OCI-LY3 (cell line): ENCODE data around the gene FRYL.

Source experiments
- H2AFZ ChIP-seq: fragments of 200-600, 300-600 bp; shearing (Covaris generic); 2 replicates; pipeline ENCODE4 v1.6.0; 2014; ENCODE audit warnings: antibody characterized with exemption, low read depth, low read length
- H3K27ac ChIP-seq: fragments of 200-600, 300-600 bp; sonication (generic); 2 replicates; pipeline ENCODE4 v1.5.1; 2014; ENCODE audit warnings: mild to moderate bottlenecking, low read length, moderate library complexity, mixed read lengths
- H3K27me3 ChIP-seq: fragments of 200-600, 300-600 bp; sonication (generic); 2 replicates; pipeline ENCODE4 v1.6.1; 2014; ENCODE audit warnings: low read depth, low read length, mixed read lengths
- H3K36me3 ChIP-seq: fragments of 200-600, 300-600 bp; sonication (generic); replicated peaks from 2 replicates; pipeline ENCODE3; 2014; ENCODE audit warnings: low read depth, low read length, mixed read lengths
- H3K4me1 ChIP-seq: fragments of 300-600, 200-600 bp; sonication (generic); 2 replicates; pipeline ENCODE4 v1.6.1; 2014; ENCODE audit warnings: low read length, mixed read lengths
- H3K4me2 ChIP-seq: fragments of 200-600, 300-600 bp; sonication (generic); 2 replicates; pipeline ENCODE4 v1.6.1; 2014; ENCODE audit warnings: low read length, mixed read lengths
- H3K4me3 ChIP-seq: fragments of 300-600, 200-600 bp; sonication (generic); 2 replicates; pipeline ENCODE4 v1.5.1; 2014; ENCODE audit warnings: antibody characterized with exemption, mild to moderate bottlenecking, low read length, moderate library complexity
- H3K79me2 ChIP-seq: fragments of 300-600, 200-600 bp; shearing (Covaris generic); 2 replicates; pipeline ENCODE4 v1.6.1; 2014; ENCODE audit warnings: mild to moderate bottlenecking, low read length, mixed read lengths
- H3K9ac ChIP-seq: fragments of 300-600, 200-600 bp; shearing (Covaris generic); 2 replicates; pipeline ENCODE4 v1.6.0; 2014; ENCODE audit warnings: mild to moderate bottlenecking, low read length, moderate library complexity
- H3K9me3 ChIP-seq: fragments of 200-600, 300-600 bp; shearing (Covaris generic); 2 replicates; pipeline ENCODE4 v1.6.1; 2014; ENCODE audit warnings: low read length, mixed read lengths; ENCODE audit not compliant: insufficient read depth
- H4K20me1 ChIP-seq: fragments of 200-600, 300-600 bp; sonication (generic); 2 replicates; pipeline ENCODE4 v1.6.1; 2016; ENCODE audit warnings: low read length, mixed read lengths; ENCODE audit not compliant: insufficient read depth
- EZH2phosphoT487 ChIP-seq: fragments of 200-600 bp; shearing (Covaris generic); IDR thresholded peaks from 2 replicates; pipeline ENCODE4 v1.6.1; 2018; ENCODE audit warnings: antibody characterized with exemption, mixed run types, low read depth
- TF ChIP-seq, protein P1 (sequence below): fragments of 200-600, 300-600 bp; sonication (generic); IDR thresholded peaks from 2 replicates; pipeline ENCODE4 v1.5.1; 2014; ENCODE audit warnings: antibody characterized with exemption, low read length, low read depth

The FRYL gene

DNA sequence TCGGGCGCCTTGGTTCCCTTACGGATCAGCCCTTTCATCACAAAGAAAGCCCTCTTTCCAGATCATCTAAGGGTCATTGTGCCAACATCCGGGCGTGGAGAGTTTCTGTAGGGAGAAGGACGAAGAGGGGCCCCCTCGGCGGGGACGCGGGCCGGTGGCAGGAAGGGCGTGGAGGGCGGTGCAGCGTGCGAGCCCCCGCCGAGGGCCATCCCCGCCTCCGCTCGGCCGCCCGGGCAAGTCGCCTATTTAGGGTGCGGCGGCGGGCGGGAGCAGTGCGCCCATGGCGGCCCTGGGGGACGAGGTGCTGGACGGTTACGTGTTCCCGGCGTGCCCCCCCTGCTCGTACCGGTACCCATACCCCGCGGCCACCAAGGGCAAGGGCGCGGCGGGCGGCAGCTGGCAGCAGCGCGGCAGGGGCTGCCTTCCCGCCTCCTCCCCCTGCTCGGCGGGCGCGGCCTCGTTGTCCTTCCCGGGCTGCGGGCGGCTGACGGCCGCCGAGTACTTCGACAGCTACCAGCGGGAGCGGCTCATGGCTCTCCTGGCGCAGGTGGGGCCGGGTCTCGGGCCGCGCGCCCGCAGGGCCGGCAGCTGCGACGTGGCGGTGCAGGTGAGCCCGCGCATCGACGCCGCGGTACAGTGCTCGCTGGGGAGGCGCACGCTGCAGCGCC, 289.9 kb downstream of the FRYL start, which contains the start of gene ZAR1:
ZAR1 (plus strand) TSS at position 241 of the 668 bp plus-strand sequence; CDS start at position 281, 40 bp downstream.
- TF ChIP-seq, protein P1, sequence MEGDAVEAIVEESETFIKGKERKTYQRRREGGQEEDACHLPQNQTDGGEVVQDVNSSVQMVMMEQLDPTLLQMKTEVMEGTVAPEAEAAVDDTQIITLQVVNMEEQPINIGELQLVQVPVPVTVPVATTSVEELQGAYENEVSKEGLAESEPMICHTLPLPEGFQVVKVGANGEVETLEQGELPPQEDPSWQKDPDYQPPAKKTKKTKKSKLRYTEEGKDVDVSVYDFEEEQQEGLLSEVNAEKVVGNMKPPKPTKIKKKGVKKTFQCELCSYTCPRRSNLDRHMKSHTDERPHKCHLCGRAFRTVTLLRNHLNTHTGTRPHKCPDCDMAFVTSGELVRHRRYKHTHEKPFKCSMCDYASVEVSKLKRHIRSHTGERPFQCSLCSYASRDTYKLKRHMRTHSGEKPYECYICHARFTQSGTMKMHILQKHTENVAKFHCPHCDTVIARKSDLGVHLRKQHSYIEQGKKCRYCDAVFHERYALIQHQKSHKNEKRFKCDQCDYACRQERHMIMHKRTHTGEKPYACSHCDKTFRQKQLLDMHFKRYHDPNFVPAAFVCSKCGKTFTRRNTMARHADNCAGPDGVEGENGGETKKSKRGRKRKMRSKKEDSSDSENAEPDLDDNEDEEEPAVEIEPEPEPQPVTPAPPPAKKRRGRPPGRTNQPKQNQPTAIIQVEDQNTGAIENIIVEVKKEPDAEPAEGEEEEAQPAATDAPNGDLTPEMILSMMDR = no peak
- TF ChIP-seq EZH2phosphoT487 = no peak
- no peaks in the 10 kb centered on the region for H3K27me3 ChIP-seq

DNA sequence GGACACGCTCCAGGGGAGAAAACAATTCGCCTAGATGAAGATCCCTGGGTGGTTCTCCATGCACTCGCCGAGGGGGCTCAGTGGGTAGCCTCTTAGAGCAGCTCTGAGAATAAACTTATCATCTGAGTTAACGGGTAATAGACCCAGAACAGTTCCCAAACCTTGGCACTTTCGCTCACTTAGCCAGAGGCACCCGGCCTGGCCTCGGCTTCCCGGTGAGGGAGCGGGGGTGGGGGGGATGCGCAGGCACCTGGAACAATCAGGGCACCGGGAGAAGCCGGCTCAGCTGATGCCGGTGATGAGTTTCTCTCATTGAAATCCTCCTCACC, 290.4 kb downstream of the FRYL start:
- no peaks in the 10 kb centered on the region for H3K36me3 ChIP-seq
- H2AFZ ChIP-seq = no peak overlapping the region
- H3K27ac ChIP-seq = no peak overlapping the region
- H3K9ac ChIP-seq = no peak overlapping the region
- TF ChIP-seq, protein P1 = no peak
- no peak for TF ChIP-seq EZH2phosphoT487
- no peaks in the 10 kb centered on the region for H3K4me1 ChIP-seq
- H3K4me2 ChIP-seq = no peak overlapping the region
- no peaks in the 10 kb centered on the region for H3K9me3 ChIP-seq
- H4K20me1 ChIP-seq = no peaks in the 10 kb centered on the region
- no peak overlapping the region for H3K4me3 ChIP-seq
- H3K79me2 ChIP-seq = no peaks in the 10 kb centered on the region
- no peaks in the 10 kb centered on the region for H3K27me3 ChIP-seq

More for the DNA sequence above, 289.9 kb downstream of the FRYL start, which contains the start of gene ZAR1:
- H3K9me3 ChIP-seq = no peaks in the 10 kb centered on the region
- no peaks in the 10 kb centered on the region for H3K4me1 ChIP-seq
- H3K9ac ChIP-seq = no peak within 1 kb of the TSS
- H2AFZ ChIP-seq = no peak within 1 kb of the TSS
- no peak within 1 kb of the TSS for H3K4me3 ChIP-seq
- H3K79me2 ChIP-seq = no peaks in the 10 kb centered on the region
- H3K27ac ChIP-seq = no peak within 1 kb of the TSS
- H4K20me1 ChIP-seq = no peaks in the 10 kb centered on the region
- H3K36me3 ChIP-seq = no peaks in the 10 kb centered on the region
- H3K4me2 ChIP-seq = no peak within 1 kb of the TSS

DNA sequence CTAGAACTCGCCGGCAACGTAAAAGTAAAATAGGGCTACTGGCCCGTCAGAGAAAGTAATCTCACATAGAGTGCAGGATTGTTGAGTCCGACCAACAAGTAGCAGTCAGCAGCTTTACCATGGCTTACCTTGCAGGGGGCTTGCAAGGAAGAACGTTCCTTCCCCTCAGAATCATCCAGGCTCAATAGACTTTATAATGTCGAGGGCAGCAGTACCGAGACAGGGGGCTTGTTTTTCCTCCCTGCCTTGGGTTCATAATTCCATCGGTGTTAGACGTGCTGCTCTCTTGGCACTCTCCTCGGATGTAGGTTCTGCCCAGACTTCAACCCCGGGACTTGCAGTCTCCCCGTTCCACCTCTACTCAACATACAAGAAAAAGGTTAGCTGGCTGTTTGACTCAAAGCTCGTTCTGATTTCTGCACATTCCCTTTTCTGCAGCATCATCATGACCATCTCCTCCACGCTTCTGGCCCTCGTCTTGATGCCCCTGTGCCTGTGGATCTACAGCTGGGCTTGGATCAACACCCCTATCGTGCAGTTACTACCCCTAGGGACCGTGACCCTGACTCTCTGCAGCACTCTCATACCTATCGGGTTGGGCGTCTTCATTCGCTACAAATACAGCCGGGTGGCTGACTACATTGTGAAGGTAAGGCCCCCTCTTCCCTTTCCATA, 295.4 kb downstream of the FRYL start:
- Histone ChIP-seq H4K20me1 (no peaks in the 10 kb centered on the region), H3K9me3 (no peaks in the 10 kb centered on the region), H3K4me3 (no peak overlapping the region), H3K27me3 (no peaks in the 10 kb centered on the region), H2AFZ (no peak overlapping the region), H3K4me2 (no peak overlapping the region), H3K27ac (no peak overlapping the region), H3K9ac (no peak overlapping the region), H3K79me2 (no peaks in the 10 kb centered on the region), H3K4me1 (no peaks in the 10 kb centered on the region), H3K36me3 (no peaks in the 10 kb centered on the region)
- TF ChIP-seq, protein P1 = no peak
- TF ChIP-seq EZH2phosphoT487 = no peak

DNA sequence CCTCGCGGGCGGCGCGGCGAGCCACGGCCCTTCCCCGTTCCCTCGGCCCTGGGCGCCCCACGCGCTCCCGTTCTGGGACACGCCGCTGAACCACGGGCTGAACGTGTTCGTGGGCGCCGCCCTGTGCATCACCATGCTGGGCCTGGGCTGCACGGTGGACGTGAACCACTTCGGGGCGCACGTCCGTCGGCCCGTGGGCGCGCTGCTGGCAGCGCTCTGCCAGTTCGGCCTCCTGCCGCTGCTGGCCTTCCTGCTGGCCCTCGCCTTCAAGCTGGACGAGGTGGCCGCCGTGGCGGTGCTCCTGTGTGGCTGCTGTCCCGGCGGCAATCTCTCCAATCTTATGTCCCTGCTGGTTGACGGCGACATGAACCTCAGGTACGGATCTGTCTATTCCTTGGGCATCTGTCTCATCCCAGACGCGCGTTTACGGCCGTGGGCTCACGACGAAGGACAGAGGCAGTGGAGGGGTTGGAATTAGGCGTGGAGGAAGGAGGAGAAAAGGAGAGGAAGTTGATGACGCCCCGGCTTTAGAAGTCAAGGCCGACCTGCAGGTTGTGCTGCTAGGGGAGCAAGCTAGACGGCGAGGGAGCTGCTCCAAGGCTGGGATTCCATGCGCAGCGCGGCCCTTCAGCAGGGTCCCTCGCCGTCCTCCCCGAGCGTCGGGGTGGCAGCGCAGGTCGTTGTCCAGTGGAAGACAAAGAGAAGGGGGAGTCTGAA, 296.1 kb downstream of the FRYL start:
- no peaks in the 10 kb centered on the region for H3K27me3 ChIP-seq
- no peaks in the 10 kb centered on the region for H4K20me1 ChIP-seq
- H3K36me3 ChIP-seq = no peaks in the 10 kb centered on the region
- H3K9me3 ChIP-seq = no peaks in the 10 kb centered on the region
- no peak overlapping the region for H2AFZ ChIP-seq
- no peak overlapping the region for H3K4me3 ChIP-seq
- no peaks in the 10 kb centered on the region for H3K79me2 ChIP-seq
- H3K4me1 ChIP-seq = no peaks in the 10 kb centered on the region
- H3K4me2 ChIP-seq = no peak overlapping the region
- H3K27ac ChIP-seq = no peak overlapping the region
- H3K9ac ChIP-seq = no peak overlapping the region
- TF ChIP-seq, protein P1 = no peak
- no peak for TF ChIP-seq EZH2phosphoT487
